ENCODE data around the gene ELN. TPM values are rescaled to one million over a fixed set of nuclear protein-coding genes. Genes with fewer than 3 reads are reported as not detected.
A peak's percentile ranks its signal among the peaks of the same experiment; 100 is the strongest.

Gene ELN
- total RNA-seq, 2 experiments from 2014 or later, result not detected

- POLR2A ChIA-PET, result no interaction called here
Measured at GRCh38 chr7:73984481-73985205, 43.3 kb upstream of the ELN start.

DNA sequence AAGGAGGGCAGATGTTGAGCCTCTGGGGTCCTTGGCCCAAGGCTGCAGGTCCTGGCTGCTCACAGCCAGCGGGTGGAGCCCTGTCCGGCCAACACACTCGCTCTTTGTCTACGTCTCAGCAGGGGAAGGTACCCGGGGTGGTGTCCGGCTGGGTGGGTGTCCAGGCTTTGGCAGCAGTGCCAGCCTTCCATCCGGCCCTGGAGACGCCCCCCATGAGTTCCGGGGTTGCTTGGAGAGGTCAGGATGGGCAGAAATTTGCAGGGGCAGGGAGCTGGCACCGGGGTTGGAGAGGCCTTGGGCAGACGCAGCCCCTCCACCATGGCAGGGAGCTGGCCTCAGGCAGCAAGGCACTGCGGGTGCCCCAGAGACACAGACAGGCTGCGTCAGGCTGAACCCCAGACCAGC lies 42.2 kb upstream of the ELN start:
- no peaks in the 10 kb centered on the region for H3K36me3 Mint-ChIP-seq (ENCODE audit: low read depth)
- peaks cover 0 to 3% of the 10 kb centered on the region in 2 experiments for H3K9me3 ChIP-seq (ENCODE audit: control insufficient read depth in 1 of 2, insufficient read depth in 1 of 2, low read length in 2 of 2)
- H3K4me3 Mint-ChIP-seq, result no peak overlapping the region
- H3K4me3 ChIP-seq (ENCODE audit: low read length), result no peak overlapping the region
- no peaks in the 10 kb centered on the region for H3K27me3 Mint-ChIP-seq
- H3K9me3 Mint-ChIP-seq, result no peaks in the 10 kb centered on the region
- ATAC-seq (ENCODE audit: poor library complexity) (no peak), DNase-seq (peak in 1 of 14 experiments; percentile 9)
- no peak for TF ChIP-seq CTCF (IDR thresholded peaks at IDR 0.05)
- H3K27ac Mint-ChIP-seq, result no peak overlapping the region
- intact Hi-C loops (cut with DNase I, micrococcal nuclease), result no loop called here
- H3K27me3 ChIP-seq (ENCODE audit: control insufficient read depth in 1 of 2, insufficient read depth in 2 of 2, low read length in 2 of 2), result peaks cover 0 to 2% of the 10 kb centered on the region in 2 experiments
- H3K4me1 Mint-ChIP-seq (ENCODE audit: low read depth), result no peaks in the 10 kb centered on the region
- CTCF ChIA-PET, result no interaction called here
- H3K27ac ChIP-seq (ENCODE audit: low read depth in 1 of 2, low read length in 2 of 2), result no peak overlapping the region
- no peaks in the 10 kb centered on the region for H3K4me1 ChIP-seq (ENCODE audit: insufficient read depth, low read length)
- H3K36me3 ChIP-seq (ENCODE audit: insufficient read depth, low read length), result no peaks in the 10 kb centered on the region
- POLR2A ChIA-PET, result no interaction called here

More at GRCh38 chr7:73984481-73985205, 43.3 kb upstream of the ELN start:
- no peaks in the 10 kb centered on the region for H3K36me3 Mint-ChIP-seq (ENCODE audit: low read depth)
- no peak for TF ChIP-seq CTCF (IDR thresholded peaks at IDR 0.05)
- H3K4me3 Mint-ChIP-seq, result no peak overlapping the region
- no peaks in the 10 kb centered on the region for H3K9me3 ChIP-seq (ENCODE audit: control insufficient read depth in 1 of 2, insufficient read depth in 1 of 2, low read length in 2 of 2)
- H3K4me3 ChIP-seq (ENCODE audit: low read length), result no peak overlapping the region
- no peak for ATAC-seq (ENCODE audit: poor library complexity)
- CTCF ChIA-PET, result no interaction called here
- peaks cover 0 to 2% of the 10 kb centered on the region in 2 experiments for H3K27me3 ChIP-seq (ENCODE audit: control insufficient read depth in 1 of 2, insufficient read depth in 2 of 2, low read length in 2 of 2)
- DNase-seq, result peak in 1 of 14 experiments; percentile 1
- no peak overlapping the region for H3K27ac Mint-ChIP-seq
- no peak overlapping the region for H3K27ac ChIP-seq (ENCODE audit: low read depth in 1 of 2, low read length in 2 of 2)
- H3K27me3 Mint-ChIP-seq, result peaks cover 4% of the 10 kb centered on the region
- intact Hi-C loops (cut with DNase I, micrococcal nuclease), result no loop called here
- H3K4me1 Mint-ChIP-seq (ENCODE audit: low read depth), result no peaks in the 10 kb centered on the region
- H3K36me3 ChIP-seq (ENCODE audit: insufficient read depth, low read length), result no peaks in the 10 kb centered on the region
- no peaks in the 10 kb centered on the region for H3K4me1 ChIP-seq (ENCODE audit: insufficient read depth, low read length)
- no peaks in the 10 kb centered on the region for H3K9me3 Mint-ChIP-seq

- no peaks in the 10 kb centered on the region for H3K4me1 ChIP-seq (ENCODE audit: insufficient read depth, low read length)
- no peaks in the 10 kb centered on the region for H3K9me3 Mint-ChIP-seq
Measured at GRCh38 chr7:73986158-73986631, 41.8 kb upstream of the ELN start.

More at GRCh38 chr7:73986158-73986631, 41.8 kb upstream of the ELN start:
- Mint-ChIP-seq H3K4me1 (ENCODE audit: low read depth) (no peaks in the 10 kb centered on the region), H3K27me3 (no peaks in the 10 kb centered on the region), H3K27ac (no peak overlapping the region), H3K36me3 (ENCODE audit: low read depth) (no peaks in the 10 kb centered on the region), H3K4me3 (no peak overlapping the region)
- H3K27me3 ChIP-seq (ENCODE audit: control insufficient read depth in 1 of 2, insufficient read depth in 2 of 2, low read length in 2 of 2), result peaks cover 0 to 2% of the 10 kb centered on the region in 2 experiments
- H3K36me3 ChIP-seq (ENCODE audit: insufficient read depth, low read length), result no peaks in the 10 kb centered on the region
- DNase-seq (peak in 1 of 14 experiments; percentile 4), ATAC-seq (ENCODE audit: poor library complexity) (no peak)
- no peak overlapping the region for H3K27ac ChIP-seq (ENCODE audit: low read depth in 1 of 2, low read length in 2 of 2)
- H3K9me3 ChIP-seq (ENCODE audit: control insufficient read depth in 1 of 2, insufficient read depth in 1 of 2, low read length in 2 of 2), result peaks cover 0 to 3% of the 10 kb centered on the region in 2 experiments
- ChIA-PET POLR2A (no interaction called here), CTCF (no interaction called here)
- no peak overlapping the region for H3K4me3 ChIP-seq (ENCODE audit: low read length)
- intact Hi-C loops (cut with DNase I, micrococcal nuclease), result no loop called here
- TF ChIP-seq CTCF (IDR thresholded peaks at IDR 0.05), result no peak

Measured in CD4-positive, alpha-beta T cell (primary cell).